ENCODE results near the gene NUP93. TPM values are rescaled to one million over a fixed set of nuclear protein-coding genes. Genes with fewer than 3 reads are reported as not detected.

NUP93 gene
- polyA plus RNA-seq, 3 donors from 2014 or later = 57.1 to 91.4 (median 68.3) TPM

DNA sequence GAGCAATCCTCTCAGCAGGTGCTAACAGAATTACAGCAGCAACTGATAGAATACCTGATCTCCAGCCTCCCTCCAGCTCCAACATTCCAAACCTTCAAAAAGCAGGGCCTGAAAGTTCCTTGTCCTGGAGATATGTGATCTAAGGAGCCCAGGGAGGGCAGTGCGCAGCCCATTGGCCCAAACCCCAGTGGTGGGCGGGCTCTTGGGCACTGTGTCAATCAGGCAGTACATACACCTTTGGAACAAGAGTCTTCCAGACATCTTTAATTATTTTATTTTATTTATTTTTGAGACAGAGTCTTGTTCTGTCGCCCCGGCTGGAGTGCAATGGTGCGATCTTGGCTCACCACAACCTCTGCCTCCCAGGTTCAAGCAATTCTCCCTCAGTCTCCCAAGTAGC, 159.3 kb downstream of the NUP93 start:
- Mint-ChIP-seq H3K4me3 (no peak overlapping the region), H3K36me3 (no peaks in the 10 kb centered on the region), H3K4me1 (no peaks in the 10 kb centered on the region), H3K27me3 (ENCODE audit: low read depth in 3 of 3) (peaks cover 0 to 2% (median 0%) of the 10 kb centered on the region in 3 donors), H3K9me3 (no peaks in the 10 kb centered on the region), H3K27ac (no peak overlapping the region)
- no peak for DNase-seq

- no peak for DNase-seq
- Mint-ChIP-seq H3K36me3 (no peaks in the 10 kb centered on the region), H3K4me3 (no peak overlapping the region), H3K4me1 (no peaks in the 10 kb centered on the region), H3K27me3 (ENCODE audit: low read depth in 3 of 3) (peaks cover 0 to 2% (median under 1%) of the 10 kb centered on the region in 3 donors), H3K9me3 (no peaks in the 10 kb centered on the region), H3K27ac (no peak overlapping the region)
Measured at GRCh38 chr16:56891685-56892084, 161.8 kb downstream of the NUP93 start.

- no peaks in the 10 kb centered on the region for H3K4me1 Mint-ChIP-seq
- H3K9me3 Mint-ChIP-seq = no peaks in the 10 kb centered on the region
- no peak overlapping the region for H3K4me3 Mint-ChIP-seq
- no peaks in the 10 kb centered on the region for H3K36me3 Mint-ChIP-seq
- no peak for DNase-seq
- peaks cover 0 to 2% (median 2%) of the 10 kb centered on the region in 3 donors for H3K27me3 Mint-ChIP-seq (ENCODE audit: low read depth in 3 of 3)
- H3K27ac Mint-ChIP-seq = no peak overlapping the region
Measured at GRCh38 chr16:56892705-56893104, 162.8 kb downstream of the NUP93 start.

- Mint-ChIP-seq H3K4me3 (no peak overlapping the region), H3K27ac (no peak overlapping the region), H3K27me3 (ENCODE audit: low read depth in 3 of 3) (peaks cover 0 to 5% (median 4%) of the 10 kb centered on the region in 3 donors)
Measured at GRCh38 chr16:56894331-56894917, 164.5 kb downstream of the NUP93 start.

DNA sequence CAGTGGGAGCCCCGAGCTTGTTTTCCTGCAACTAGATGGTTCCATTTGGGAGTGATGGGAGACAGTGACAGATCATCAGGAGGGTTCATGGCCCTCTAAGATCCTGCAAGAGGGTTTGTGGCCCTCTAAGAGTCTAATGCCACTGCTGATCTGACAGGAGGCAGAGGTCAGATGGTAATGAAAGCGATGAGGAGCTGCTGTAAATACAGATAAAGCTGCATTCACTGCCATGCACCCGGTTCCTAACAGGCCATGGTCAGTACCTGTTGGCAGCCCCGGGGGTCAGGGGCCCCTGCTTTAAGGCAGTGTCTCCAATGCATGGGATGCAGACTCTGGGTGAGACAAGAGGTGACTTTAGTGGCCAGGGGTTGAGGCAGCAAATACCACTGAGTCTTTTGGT, 165.9 kb downstream of the NUP93 start:
- no peaks in the 10 kb centered on the region for H3K9me3 Mint-ChIP-seq
- no peak for DNase-seq
- no peak overlapping the region for H3K27ac Mint-ChIP-seq
- no peak overlapping the region for H3K4me3 Mint-ChIP-seq
- H3K36me3 Mint-ChIP-seq = no peaks in the 10 kb centered on the region
- H3K27me3 Mint-ChIP-seq (ENCODE audit: low read depth in 3 of 3) = peaks cover 0 to 5% (median 4%) of the 10 kb centered on the region in 3 donors
- peaks cover 7 to 13% of the 10 kb centered on the region in 2 donors for H3K4me1 Mint-ChIP-seq

More at GRCh38 chr16:56894331-56894917, 164.5 kb downstream of the NUP93 start:
- no peak for DNase-seq
- H3K9me3 Mint-ChIP-seq = no peaks in the 10 kb centered on the region
- peaks cover 7 to 8% of the 10 kb centered on the region in 2 donors for H3K4me1 Mint-ChIP-seq
- H3K36me3 Mint-ChIP-seq = no peaks in the 10 kb centered on the region

- H3K27ac Mint-ChIP-seq = no peak overlapping the region
- DNase-seq = no peak
- peaks cover 7 to 13% of the 10 kb centered on the region in 2 donors for H3K4me1 Mint-ChIP-seq
- H3K9me3 Mint-ChIP-seq = no peaks in the 10 kb centered on the region
- no peaks in the 10 kb centered on the region for H3K36me3 Mint-ChIP-seq
- H3K4me3 Mint-ChIP-seq = no peak overlapping the region
- H3K27me3 Mint-ChIP-seq (ENCODE audit: low read depth in 3 of 3) = peaks cover 0 to 5% (median 5%) of the 10 kb centered on the region in 3 donors
Measured at GRCh38 chr16:56896244-56896643, 166.3 kb downstream of the NUP93 start.

GRCh38 chr16:56897026-56897799, 167.3 kb downstream of the NUP93 start:
- H3K27ac Mint-ChIP-seq = no peak overlapping the region
- peaks cover 7 to 13% of the 10 kb centered on the region in 2 donors for H3K4me1 Mint-ChIP-seq
- peaks cover 0 to 5% (median 5%) of the 10 kb centered on the region in 3 donors for H3K27me3 Mint-ChIP-seq (ENCODE audit: low read depth in 3 of 3)
- no peak overlapping the region for H3K4me3 Mint-ChIP-seq
- H3K36me3 Mint-ChIP-seq = no peaks in the 10 kb centered on the region
- no peaks in the 10 kb centered on the region for H3K9me3 Mint-ChIP-seq
- no peak for DNase-seq

GRCh38 chr16:56898847-56899246, 168.9 kb downstream of the NUP93 start:
- no peak for DNase-seq
- H3K4me1 Mint-ChIP-seq = peaks cover 7 to 13% of the 10 kb centered on the region in 2 donors
- H3K27ac Mint-ChIP-seq = no peak overlapping the region
- no peaks in the 10 kb centered on the region for H3K9me3 Mint-ChIP-seq
- H3K36me3 Mint-ChIP-seq = no peaks in the 10 kb centered on the region
- no peak overlapping the region for H3K4me3 Mint-ChIP-seq
- H3K27me3 Mint-ChIP-seq (ENCODE audit: low read depth in 3 of 3) = peaks cover 0 to 5% (median 5%) of the 10 kb centered on the region in 3 donors

Other genes with a start within 250 kb of the NUP93 start
- gene BBS2, start 210.1 kb upstream of the NUP93 start, polyA plus RNA-seq = 10 to 100 TPM; 16.9 to 25.6 (median 19.2) TPM
- gene MT4, start 165.1 kb upstream of the NUP93 start, polyA plus RNA-seq = not detected
- gene MT3, start 140.6 kb upstream of the NUP93 start, polyA plus RNA-seq = not detected
- gene MT2A, start 121.5 kb upstream of the NUP93 start, polyA plus RNA-seq = 100 to 1,000 TPM; 139 to 321 (median 313) TPM
- 1 to 10 TPM in 2 of 3 donors, not detected in 1; 1.4 to 2.5 TPM for gene MT1E, start 104.3 kb upstream of the NUP93 start, polyA plus RNA-seq
- gene MT1M, start 97.5 kb upstream of the NUP93 start, polyA plus RNA-seq = not detected
- gene MT1A, start 91.5 kb upstream of the NUP93 start, polyA plus RNA-seq = not detected
- not detected for gene MT1B, start 78.2 kb upstream of the NUP93 start, polyA plus RNA-seq
- gene MT1F, start 72.2 kb upstream of the NUP93 start, polyA plus RNA-seq = 10 to 100 TPM in 2 of 3 donors, 1 to 10 TPM in 1; 6.4 to 39.1 (median 20.6) TPM
- gene MT1G, start 62.1 kb upstream of the NUP93 start, polyA plus RNA-seq = not detected
- not detected for gene MT1H, start 60.3 kb upstream of the NUP93 start, polyA plus RNA-seq
- 10 to 100 TPM; 23.2 to 73.5 (median 69.4) TPM for gene MT1X, start 47.7 kb upstream of the NUP93 start, polyA plus RNA-seq
- gene SLC12A3, start 135.1 kb downstream of the NUP93 start, polyA plus RNA-seq = under 1 TPM in 1 of 3 donors, not detected in 2; 0.51 TPM
- 100 to 1,000 TPM in 2 of 3 donors, 10 to 100 TPM in 1; 89.0 to 157 (median 120) TPM for gene HERPUD1, start 202.0 kb downstream of the NUP93 start, polyA plus RNA-seq
- under 1 TPM in 1 of 3 donors, not detected in 2; 0.22 TPM for gene CETP, start 231.8 kb downstream of the NUP93 start, polyA plus RNA-seq

Data from immature natural killer cell (primary cell).